AG04450 (cell line): ENCODE data around the gene PTPRE. TPM values are rescaled to one million over a fixed set of nuclear protein-coding genes. Genes with fewer than 3 reads are reported as not detected.

ENCODE experiments used
- CTCF ChIA-PET: fragments of 300-600, 350-600 bp; formaldehyde crosslinking; extraction: SDS; loops from one replicate; lab custom pipeline; 2022; ENCODE audit warnings: antibody characterized with exemption, inconsistent platforms; lab: Charles Lee
- POLR2A ChIA-PET: fragments of 350-600 bp; formaldehyde crosslinking; extraction: SDS; loops from one replicate; lab custom pipeline; 2021; ENCODE audit warnings: antibody characterized with exemption, inconsistent platforms; lab: Yijun Ruan, JAX
- DNase-seq: peaks from one replicate; pipeline ENCODE4 v3.0.0-alpha.2; 2011; ENCODE audit warnings: low read depth, low spot score
- H3K27ac ChIP-seq: one replicate; pipeline ENCODE4 v1.5.1; 2012; ENCODE audit warnings: low read depth, low read length, control low read depth
- H3K27me3 ChIP-seq: one replicate; pipeline ENCODE4 v1.6.0; 2012; ENCODE audit warnings: low read length; ENCODE audit not compliant: control insufficient read depth, insufficient read depth
- H3K4me3 ChIP-seq: 2 replicates; pipeline ENCODE4 v1.5.1; 2011; ENCODE audit warnings: mild to moderate bottlenecking, low read depth, low read length, control low read depth
- H3K9me3 ChIP-seq: 2 replicates; pipeline ENCODE4 v1.5.1; 2012; ENCODE audit warnings: low read length; ENCODE audit not compliant: control insufficient read depth, insufficient read depth
- CTCF ChIP-seq: IDR thresholded peaks from 2 replicates; pipeline ENCODE4 v1.5.1; 2011; ENCODE audit warnings: low read depth, low read length, control low read depth, inconsistent platforms
- polyA minus RNA-seq: library from RNA; depleted of rRNA, polyadenylated mRNA; stranded (reverse); fragments of >200 nt; gene quantifications from 2 replicates; pipeline ENCODE4 v1.2.3, GENCODE V29; 2011; rRNA and poly(A)+ RNA removed
- polyA plus RNA-seq: library from polyadenylated mRNA; depleted of rRNA; stranded (reverse); fragments of >200 nt; gene quantifications from 2 replicates; pipeline ENCODE4 v1.2.3, GENCODE V29; 2011; rRNA removed

Gene PTPRE
- polyA plus RNA-seq (0.04 and 0.38 TPM in 2 replicates), polyA minus RNA-seq (0.30 TPM in 1 of 2 replicates, not detected in the other)

- H3K27ac ChIP-seq, result no peak within 1 kb of the TSS
- no peak for DNase-seq
- ChIA-PET POLR2A (no interaction called here), CTCF (interaction anchor here (0.7 to 2.9 kb wide), 4 partner anchors 104 to 163 kb away, joined by 3 to 18 read pairs (median 4); no protein-coding TSS in a partner anchor)
- H3K9me3 ChIP-seq, result peaks cover 7% of the 10 kb centered on the region; the same call in 1 of the 2 replicates
- H3K27me3 ChIP-seq, result peaks cover 4% of the 10 kb centered on the region
- no peak; the same call in 1 of the 2 replicates for TF ChIP-seq CTCF
- no peak within 1 kb of the TSS for H3K4me3 ChIP-seq
Measured at GRCh38 chr10:127906548-127907377, at the start of gene PTPRE. Gene PTPRE, plus strand, starts transcription at chr10:127907103. Its CDS starts 133,779 bp downstream, at chr10:128040882.

GRCh38 chr10:127860592-127860991 is 46.3 kb upstream of the PTPRE start:
- H3K27me3 ChIP-seq, result no peaks in the 10 kb centered on the region
- ChIA-PET POLR2A (no interaction called here), CTCF (no interaction called here)
- H3K27ac ChIP-seq, result no peak overlapping the region
- DNase-seq, result no peak
- TF ChIP-seq CTCF, result no peak
- H3K9me3 ChIP-seq, result peaks cover 27% of the 10 kb centered on the region
- no peak overlapping the region for H3K4me3 ChIP-seq

GRCh38 chr10:127863231-127863825 is 43.6 kb upstream of the PTPRE start:
- CTCF ChIA-PET, result no interaction called here
- H3K9me3 ChIP-seq, result peaks cover 17% of the 10 kb centered on the region
- no peaks in the 10 kb centered on the region for H3K27me3 ChIP-seq
- H3K27ac ChIP-seq, result no peak overlapping the region
- no peak overlapping the region for H3K4me3 ChIP-seq
- no peak for DNase-seq
- TF ChIP-seq CTCF, result no peak
- POLR2A ChIA-PET, result no interaction called here

- DNase-seq, result no peak
- POLR2A ChIA-PET, result no interaction called here
- CTCF ChIA-PET, result no interaction called here
- TF ChIP-seq CTCF, result no peak
- Histone ChIP-seq H3K9me3 (peaks cover 13% of the 10 kb centered on the region), H3K4me3 (no peak overlapping the region), H3K27me3 (no peaks in the 10 kb centered on the region), H3K27ac (no peak overlapping the region)
Measured at GRCh38 chr10:127866276-127867013, 40.5 kb upstream of the PTPRE start.
